NT2/D1 (cell line): ENCODE data around the gene DHFR2.
"Not testable (repeated sequence)": the region's sequence is repeated elsewhere in the genome, so short reads cannot be mapped to it uniquely, and the experiment has no call there.

ENCODE experiments used
- DNase-seq: peaks from one replicate; pipeline ENCODE4 v3.0.0-alpha.2; 2011; ENCODE audit warnings: low read depth, low spot score
- H3K27me3 ChIP-seq: 2 replicates; pipeline ENCODE4 v1.6.0; 2011; ENCODE audit warnings: mild to moderate bottlenecking; ENCODE audit not compliant: insufficient read length, insufficient read depth
- H3K36me3 ChIP-seq: 2 replicates; pipeline ENCODE4 v1.6.1; 2011; ENCODE audit warnings: mild to moderate bottlenecking, low read length, mixed read lengths; ENCODE audit not compliant: insufficient read depth, insufficient read length
- H3K4me1 ChIP-seq: 2 replicates; pipeline ENCODE4 v1.5.1; 2011; ENCODE audit not compliant: insufficient read depth, insufficient read length
- H3K4me3 ChIP-seq: 2 replicates; pipeline ENCODE4 v1.5.1; 2011; ENCODE audit warnings: low read depth; ENCODE audit not compliant: insufficient read length
- H3K9ac ChIP-seq: 2 replicates; pipeline ENCODE4 v1.6.0; 2011; ENCODE audit warnings: low read depth; ENCODE audit not compliant: insufficient read length
- H3K9me3 ChIP-seq: 2 replicates; pipeline ENCODE4 v1.5.1; 2011; ENCODE audit warnings: mild to moderate bottlenecking, low read length; ENCODE audit not compliant: insufficient read depth
- SUZ12 ChIP-seq: IDR thresholded peaks from 2 replicates; pipeline ENCODE4 v1.6.1; 2011; ENCODE audit not compliant: insufficient read length, insufficient read depth; ENCODE audit errors: extremely low read depth
- YY1 ChIP-seq: IDR thresholded peaks from 2 replicates; pipeline ENCODE4 v1.6.1; 2011; ENCODE audit not compliant: insufficient read length, insufficient read depth
- ZNF274 ChIP-seq: IDR thresholded peaks from 2 replicates; pipeline ENCODE4 v1.6.1; 2011; ENCODE audit warnings: mild to moderate bottlenecking, low read depth, low read length

Gene DHFR2

GRCh38 chr3:94064243-94064860 is 1.6 kb upstream of the DHFR2 start:
- Histone ChIP-seq H3K9ac (no peak overlapping the region), H3K4me3 (no peak overlapping the region), H3K27me3 (no peaks in the 10 kb centered on the region), H3K4me1 (no peaks in the 10 kb centered on the region), H3K36me3 (peaks cover 21% of the 10 kb centered on the region), H3K9me3 (no peaks in the 10 kb centered on the region)
- TF ChIP-seq YY1: no peak
- TF ChIP-seq SUZ12: no peak
- TF ChIP-seq ZNF274: no peak
- DNase-seq: no peak

DNA sequence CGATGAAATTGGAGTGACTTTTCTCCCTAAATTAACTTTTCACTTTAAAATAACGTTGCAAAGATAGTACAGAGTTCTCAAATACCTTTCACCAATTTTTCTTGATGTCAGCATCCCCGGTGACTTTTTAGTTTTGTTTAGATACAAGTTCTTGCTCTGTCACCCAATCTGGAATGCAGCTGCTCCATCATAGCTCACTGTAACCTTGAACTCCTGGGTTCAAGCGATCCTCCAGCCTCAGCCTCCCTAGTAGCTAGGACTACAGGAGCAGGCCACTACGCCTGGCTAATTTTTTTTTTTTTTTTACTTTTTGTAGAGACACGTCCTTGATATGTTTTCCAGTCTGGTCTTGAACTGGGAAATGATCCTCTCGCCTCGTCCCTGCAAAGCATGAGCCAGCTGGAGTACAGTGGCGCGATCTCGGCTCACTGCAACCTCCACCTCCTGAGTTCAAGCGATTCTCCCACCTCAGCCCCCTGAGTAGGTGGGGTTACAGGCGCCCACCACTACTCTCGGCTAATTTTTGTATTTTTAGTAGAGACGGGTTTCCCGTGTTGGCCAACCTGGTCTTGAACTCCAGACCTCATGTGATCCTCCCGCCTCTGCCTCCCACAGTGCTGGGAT is 892 bp upstream of the DHFR2 start:
- H3K9ac ChIP-seq: peak overlapping the region; percentile 80
- peak overlapping the region; percentile 66 for H3K4me3 ChIP-seq
- no peaks in the 10 kb centered on the region for H3K4me1 ChIP-seq
- no peaks in the 10 kb centered on the region for H3K9me3 ChIP-seq
- no peaks in the 10 kb centered on the region for H3K27me3 ChIP-seq
- DNase-seq: no peak
- no peak for TF ChIP-seq SUZ12
- no peak for TF ChIP-seq YY1
- no peak for TF ChIP-seq ZNF274
- H3K36me3 ChIP-seq: peaks cover 24% of the 10 kb centered on the region

- Histone ChIP-seq H3K36me3 (peaks cover 14% of the 10 kb centered on the region), H3K9ac (no peak overlapping the region), H3K9me3 (no peaks in the 10 kb centered on the region), H3K27me3 (no peaks in the 10 kb centered on the region), H3K4me3 (no peak overlapping the region), H3K4me1 (no peaks in the 10 kb centered on the region)
- TF ChIP-seq SUZ12 (no peak), YY1 (no peak), ZNF274 (no peak)
- no peak for DNase-seq
Measured at GRCh38 chr3:94061297-94061696, 1.4 kb downstream of the DHFR2 start.

DNA sequence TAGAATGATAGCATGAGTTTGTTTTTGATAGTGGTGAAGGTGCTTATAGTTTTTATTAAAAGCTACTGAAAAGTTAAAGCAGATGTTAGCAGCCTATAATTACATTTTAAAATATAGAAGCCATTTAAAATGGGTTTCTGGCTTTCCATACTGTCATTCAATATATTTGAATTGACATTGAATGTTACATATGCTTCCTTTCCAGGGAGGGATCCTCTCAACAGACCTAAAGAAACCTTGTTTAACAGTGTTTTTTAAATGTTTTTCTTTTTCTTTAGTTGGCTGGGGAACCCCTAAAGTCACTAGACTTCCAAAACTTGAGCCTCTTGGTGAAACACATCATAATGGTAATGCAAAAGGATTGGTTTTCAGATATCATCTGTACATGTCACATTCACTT is 12.2 kb downstream of the DHFR2 start:
- Histone ChIP-seq H3K27me3 (no peaks in the 10 kb centered on the region), H3K36me3 (peaks cover 34% of the 10 kb centered on the region), H3K9me3 (no peaks in the 10 kb centered on the region), H3K4me1 (no peaks in the 10 kb centered on the region), H3K9ac (no peak overlapping the region), H3K4me3 (no peak overlapping the region)
- TF ChIP-seq YY1: no peak
- TF ChIP-seq ZNF274: no peak
- no peak for TF ChIP-seq SUZ12
- DNase-seq: no peak

DNA sequence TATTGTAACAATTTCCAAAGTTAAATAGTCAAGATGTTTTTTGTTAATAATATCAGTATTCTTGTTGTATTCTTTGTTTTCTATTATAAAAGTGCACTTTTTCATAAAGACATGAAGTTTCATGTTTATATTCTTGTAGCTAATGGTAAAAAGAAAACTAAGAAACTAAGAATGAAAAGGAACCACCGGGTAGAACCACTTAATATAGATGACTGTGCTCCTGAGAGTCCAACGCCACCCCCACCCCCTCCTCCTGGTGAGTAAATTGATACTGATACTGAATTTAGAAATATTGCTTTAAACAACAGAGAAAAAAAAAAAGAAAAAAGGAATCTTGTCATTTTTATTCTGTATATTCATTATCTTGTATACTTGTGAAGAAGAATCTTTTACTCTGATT is 13.4 kb downstream of the DHFR2 start:
- H3K4me1 ChIP-seq: no peaks in the 10 kb centered on the region
- peaks cover 10% of the 10 kb centered on the region; the same call in 1 of the 2 replicates for H3K9me3 ChIP-seq
- H3K27me3 ChIP-seq: no peaks in the 10 kb centered on the region
- H3K36me3 ChIP-seq: peaks cover 42% of the 10 kb centered on the region
- no peak for DNase-seq
- H3K4me3 ChIP-seq: no peak overlapping the region
- no peak overlapping the region for H3K9ac ChIP-seq
- TF ChIP-seq ZNF274: no peak
- no peak for TF ChIP-seq SUZ12
- no peak for TF ChIP-seq YY1

GRCh38 chr3:94046533-94046932 is 16.2 kb downstream of the DHFR2 start:
- Histone ChIP-seq H3K27me3 (no peaks in the 10 kb centered on the region), H3K4me1 (no peaks in the 10 kb centered on the region), H3K9me3 (peaks cover 31% of the 10 kb centered on the region), H3K4me3 (no peak overlapping the region), H3K36me3 (peaks cover 27% of the 10 kb centered on the region), H3K9ac (no peak overlapping the region)
- DNase-seq: no peak
- TF ChIP-seq ZNF274: no peak
- no peak for TF ChIP-seq SUZ12
- TF ChIP-seq YY1: no peak

GRCh38 chr3:94044100-94044936 is 18.4 kb downstream of the DHFR2 start:
- peaks cover 31% of the 10 kb centered on the region for H3K36me3 ChIP-seq
- H3K27me3 ChIP-seq, DNase-seq, H3K4me1 ChIP-seq, H3K4me3 ChIP-seq, H3K9ac ChIP-seq: not testable (repeated sequence)
- peaks cover 31% of the 10 kb centered on the region for H3K9me3 ChIP-seq
